SK-N-SH treated with all-trans-retinoic acid at 6 μM for 48 hours (cell line): Measurements from ENCODE around the gene GNAS.

ENCODE experiments used
- ARNTL ChIP-seq: fragments of 450-650 bp; formaldehyde crosslinking; IDR thresholded peaks from 2 replicates; pipeline ENCODE4 v1.5.0; 2020; ENCODE audit warnings: low read depth, mild to moderate bottlenecking, moderate library complexity, borderline replicate concordance
- BACH2 ChIP-seq: fragments of 250-450 bp; sonication (Bioruptor Pico); IDR thresholded peaks from 2 replicates; pipeline ENCODE4 v1.9.0; 2021; ENCODE audit warnings: mild to moderate bottlenecking, borderline replicate concordance
- CSDC2 ChIP-seq: fragments of 250-450 bp; sonication (Bioruptor Pico); IDR thresholded peaks from 2 replicates; pipeline ENCODE4 v1.5.0; 2020; ENCODE audit warnings: mild to moderate bottlenecking, moderate library complexity
- ESRRG ChIP-seq: fragments of 250-450 bp; sonication (Bioruptor Pico); IDR thresholded peaks from 2 replicates; pipeline ENCODE4 v1.6.1; 2021; ENCODE audit warnings: mild to moderate bottlenecking
- GLIS3 ChIP-seq: fragments of 250-450 bp; sonication (Bioruptor Pico); IDR thresholded peaks from 2 replicates; pipeline ENCODE4 v1.5.0; 2020; ENCODE audit warnings: mild to moderate bottlenecking, moderate library complexity
- PATZ1 ChIP-seq: fragments of 250-450 bp; sonication (Bioruptor Pico); IDR thresholded peaks from 2 replicates; pipeline ENCODE4 v1.8.0; 2020; ENCODE audit warnings: mild to moderate bottlenecking, moderate library complexity, borderline replicate concordance
- RARB ChIP-seq: fragments of 250-450 bp; sonication (Bioruptor Pico); IDR thresholded peaks from 2 replicates; pipeline ENCODE4 v1.8.0; 2021; ENCODE audit warnings: mild to moderate bottlenecking, moderate library complexity
- TCF4 ChIP-seq: fragments of 250-450 bp; sonication (Bioruptor Pico); IDR thresholded peaks from 2 replicates; pipeline ENCODE4 v1.8.0; 2021; ENCODE audit warnings: mild to moderate bottlenecking, moderate library complexity, borderline replicate concordance
- ZFP3 ChIP-seq: fragments of 250-450 bp; sonication (Bioruptor Pico); IDR thresholded peaks from 2 replicates; pipeline ENCODE4 v1.5.0; 2020; ENCODE audit warnings: mild to moderate bottlenecking, moderate library complexity
- ZNF8 ChIP-seq: fragments of 450-650 bp; formaldehyde crosslinking; IDR thresholded peaks from 2 replicates; pipeline ENCODE4 v1.5.0; 2020; ENCODE audit warnings: mild to moderate bottlenecking, moderate library complexity
- TF ChIP-seq, protein P1 (sequence below): fragments of 250-450 bp; sonication (Bioruptor Pico); IDR thresholded peaks from 2 replicates; pipeline ENCODE4 v1.5.1; 2021; ENCODE audit warnings: mild to moderate bottlenecking, moderate library complexity
- TF ChIP-seq, protein P2 (sequence below): fragments of 250-450 bp; sonication (Bioruptor Pico); IDR thresholded peaks from 2 replicates; pipeline ENCODE4 v1.5.0; 2020; ENCODE audit warnings: mild to moderate bottlenecking, moderate library complexity

DNA sequence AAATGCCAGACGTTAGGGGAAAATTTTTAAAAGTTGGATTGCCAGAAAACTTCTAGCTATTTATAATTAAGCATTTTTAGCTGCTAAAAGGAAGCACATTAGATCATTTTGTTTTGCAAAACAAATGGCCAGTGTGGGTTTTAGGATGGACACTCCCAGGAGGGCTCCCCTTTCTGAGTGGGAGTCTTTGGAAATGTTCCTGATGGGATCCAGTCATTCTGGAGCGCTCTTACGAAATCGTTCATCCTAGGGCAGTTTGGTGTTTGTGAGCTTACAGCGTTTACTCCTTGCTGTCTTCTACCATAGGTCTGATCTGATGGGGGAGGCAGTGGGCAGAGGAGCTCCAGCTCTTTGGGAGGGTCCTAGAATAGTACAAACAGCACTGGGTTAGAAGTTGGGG is 14.7 kb downstream of the GNAS start:
- TF ChIP-seq, protein P1, sequence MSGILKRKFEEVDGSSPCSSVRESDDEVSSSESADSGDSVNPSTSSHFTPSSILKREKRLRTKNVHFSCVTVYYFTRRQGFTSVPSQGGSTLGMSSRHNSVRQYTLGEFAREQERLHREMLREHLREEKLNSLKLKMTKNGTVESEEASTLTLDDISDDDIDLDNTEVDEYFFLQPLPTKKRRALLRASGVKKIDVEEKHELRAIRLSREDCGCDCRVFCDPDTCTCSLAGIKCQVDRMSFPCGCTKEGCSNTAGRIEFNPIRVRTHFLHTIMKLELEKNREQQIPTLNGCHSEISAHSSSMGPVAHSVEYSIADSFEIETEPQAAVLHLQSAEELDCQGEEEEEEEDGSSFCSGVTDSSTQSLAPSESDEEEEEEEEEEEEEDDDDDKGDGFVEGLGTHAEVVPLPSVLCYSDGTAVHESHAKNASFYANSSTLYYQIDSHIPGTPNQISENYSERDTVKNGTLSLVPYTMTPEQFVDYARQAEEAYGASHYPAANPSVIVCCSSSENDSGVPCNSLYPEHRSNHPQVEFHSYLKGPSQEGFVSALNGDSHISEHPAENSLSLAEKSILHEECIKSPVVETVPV (CRISPR knock-in tag): no peak
- TF ChIP-seq PATZ1 (CRISPR knock-in tag): no peak
- no peak for TF ChIP-seq ESRRG
- no peak for TF ChIP-seq BACH2 (CRISPR knock-in tag)
- no peak for TF ChIP-seq CSDC2 (CRISPR knock-in tag)
- TF ChIP-seq ZFP3 (CRISPR knock-in tag): no peak
- TF ChIP-seq, protein P2, sequence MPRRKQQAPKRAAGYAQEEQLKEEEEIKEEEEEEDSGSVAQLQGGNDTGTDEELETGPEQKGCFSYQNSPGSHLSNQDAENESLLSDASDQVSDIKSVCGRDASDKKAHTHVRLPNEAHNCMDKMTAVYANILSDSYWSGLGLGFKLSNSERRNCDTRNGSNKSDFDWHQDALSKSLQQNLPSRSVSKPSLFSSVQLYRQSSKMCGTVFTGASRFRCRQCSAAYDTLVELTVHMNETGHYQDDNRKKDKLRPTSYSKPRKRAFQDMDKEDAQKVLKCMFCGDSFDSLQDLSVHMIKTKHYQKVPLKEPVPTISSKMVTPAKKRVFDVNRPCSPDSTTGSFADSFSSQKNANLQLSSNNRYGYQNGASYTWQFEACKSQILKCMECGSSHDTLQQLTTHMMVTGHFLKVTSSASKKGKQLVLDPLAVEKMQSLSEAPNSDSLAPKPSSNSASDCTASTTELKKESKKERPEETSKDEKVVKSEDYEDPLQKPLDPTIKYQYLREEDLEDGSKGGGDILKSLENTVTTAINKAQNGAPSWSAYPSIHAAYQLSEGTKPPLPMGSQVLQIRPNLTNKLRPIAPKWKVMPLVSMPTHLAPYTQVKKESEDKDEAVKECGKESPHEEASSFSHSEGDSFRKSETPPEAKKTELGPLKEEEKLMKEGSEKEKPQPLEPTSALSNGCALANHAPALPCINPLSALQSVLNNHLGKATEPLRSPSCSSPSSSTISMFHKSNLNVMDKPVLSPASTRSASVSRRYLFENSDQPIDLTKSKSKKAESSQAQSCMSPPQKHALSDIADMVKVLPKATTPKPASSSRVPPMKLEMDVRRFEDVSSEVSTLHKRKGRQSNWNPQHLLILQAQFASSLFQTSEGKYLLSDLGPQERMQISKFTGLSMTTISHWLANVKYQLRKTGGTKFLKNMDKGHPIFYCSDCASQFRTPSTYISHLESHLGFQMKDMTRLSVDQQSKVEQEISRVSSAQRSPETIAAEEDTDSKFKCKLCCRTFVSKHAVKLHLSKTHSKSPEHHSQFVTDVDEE: no peak
- TF ChIP-seq ZNF8 (CRISPR knock-in tag): no peak
- no peak for TF ChIP-seq TCF4 (CRISPR knock-in tag)
- no peak for TF ChIP-seq ARNTL (CRISPR knock-in tag)
- TF ChIP-seq GLIS3: no peak
- TF ChIP-seq RARB (CRISPR knock-in tag): no peak
